Stimulated activated CD8-positive, alpha-beta memory T cell treated with anti-CD3 and anti-CD28 coated beads, Interleukin-12 subunit alpha, Interleukin-12 subunit beta, amount 100 ng/mL, for 24 hours (primary cell): ENCODE measurements around the gene SGMS2.

ENCODE experiments used
- DNase-seq: peaks from one replicate; pipeline ENCODE4 v3.0.0-alpha.2; 2020; ENCODE audit errors: extremely low read depth

Gene SGMS2

GRCh38 chr4:107828315-107829090 is 3.8 kb downstream of the SGMS2 start:
- no peak for DNase-seq

DNA sequence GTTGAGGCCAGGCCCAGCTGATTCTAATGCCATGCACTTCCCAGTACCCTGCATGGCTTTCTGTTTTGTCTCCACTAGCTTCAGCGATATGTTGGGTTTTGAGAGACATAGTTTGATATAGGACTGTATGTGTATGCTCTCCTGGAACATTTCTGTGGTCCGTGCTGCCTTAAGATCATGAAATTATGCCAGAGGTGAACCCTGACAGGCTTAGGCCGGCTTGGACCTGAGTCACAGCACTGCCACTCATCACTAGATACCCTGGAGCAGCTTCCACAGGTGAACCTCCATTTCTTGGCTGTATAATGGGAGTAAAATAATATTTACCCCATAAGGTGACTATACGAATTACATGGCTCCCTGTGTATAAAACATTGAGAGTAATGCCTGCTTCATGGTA is 6.4 kb downstream of the SGMS2 start:
- no peak for DNase-seq

DNA sequence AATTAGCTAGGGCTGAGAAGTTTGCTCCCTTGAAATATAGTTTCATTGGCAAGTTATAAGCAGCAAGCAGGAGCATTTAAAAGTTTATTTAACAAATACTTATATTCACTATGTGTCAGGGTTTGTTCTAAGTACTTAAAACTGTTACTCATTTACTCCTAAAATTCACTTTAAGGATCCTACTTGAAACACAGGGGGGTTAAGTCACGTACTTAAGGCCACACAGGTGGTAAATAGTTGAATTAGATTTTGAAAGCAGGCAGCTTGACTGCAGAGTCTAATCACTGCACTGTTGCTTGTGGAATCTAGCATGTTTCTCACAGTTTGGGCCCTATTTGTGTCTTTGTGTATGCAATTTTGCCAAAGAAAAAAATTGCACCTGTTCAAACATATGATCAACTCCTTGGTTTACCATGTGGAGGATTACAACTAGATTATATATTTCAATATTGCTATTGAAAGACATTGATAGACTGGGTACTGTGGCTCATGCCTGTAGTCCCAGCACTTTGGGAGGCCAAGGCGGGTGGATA is 7.6 kb downstream of the SGMS2 start:
- DNase-seq: no peak

- no peak for DNase-seq
These were observed 9.6 kb downstream of the SGMS2 start for GRCh38 chr4:107834241-107834794.

DNA sequence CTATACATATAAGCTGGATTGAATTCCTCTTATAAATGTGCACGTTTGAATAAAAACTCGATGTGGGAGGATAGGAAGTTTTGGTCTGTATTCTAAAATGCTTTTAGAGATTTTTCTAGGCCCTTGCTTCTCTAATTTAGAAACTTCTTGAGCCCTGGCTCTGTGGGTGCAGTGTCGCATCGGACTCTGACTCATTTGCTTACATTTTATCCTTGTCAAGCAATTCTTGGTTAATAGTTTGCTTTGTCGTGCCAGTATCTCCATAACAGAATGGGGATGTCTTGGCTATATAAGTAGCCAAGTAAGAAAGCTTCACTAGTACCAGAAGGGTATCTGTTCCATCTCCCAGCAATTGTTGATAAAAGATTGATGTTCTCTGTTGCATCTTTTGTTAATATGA is 10.7 kb downstream of the SGMS2 start:
- no peak for DNase-seq

- no peak for DNase-seq
These were observed 12.6 kb downstream of the SGMS2 start for GRCh38 chr4:107837317-107837716.

DNA sequence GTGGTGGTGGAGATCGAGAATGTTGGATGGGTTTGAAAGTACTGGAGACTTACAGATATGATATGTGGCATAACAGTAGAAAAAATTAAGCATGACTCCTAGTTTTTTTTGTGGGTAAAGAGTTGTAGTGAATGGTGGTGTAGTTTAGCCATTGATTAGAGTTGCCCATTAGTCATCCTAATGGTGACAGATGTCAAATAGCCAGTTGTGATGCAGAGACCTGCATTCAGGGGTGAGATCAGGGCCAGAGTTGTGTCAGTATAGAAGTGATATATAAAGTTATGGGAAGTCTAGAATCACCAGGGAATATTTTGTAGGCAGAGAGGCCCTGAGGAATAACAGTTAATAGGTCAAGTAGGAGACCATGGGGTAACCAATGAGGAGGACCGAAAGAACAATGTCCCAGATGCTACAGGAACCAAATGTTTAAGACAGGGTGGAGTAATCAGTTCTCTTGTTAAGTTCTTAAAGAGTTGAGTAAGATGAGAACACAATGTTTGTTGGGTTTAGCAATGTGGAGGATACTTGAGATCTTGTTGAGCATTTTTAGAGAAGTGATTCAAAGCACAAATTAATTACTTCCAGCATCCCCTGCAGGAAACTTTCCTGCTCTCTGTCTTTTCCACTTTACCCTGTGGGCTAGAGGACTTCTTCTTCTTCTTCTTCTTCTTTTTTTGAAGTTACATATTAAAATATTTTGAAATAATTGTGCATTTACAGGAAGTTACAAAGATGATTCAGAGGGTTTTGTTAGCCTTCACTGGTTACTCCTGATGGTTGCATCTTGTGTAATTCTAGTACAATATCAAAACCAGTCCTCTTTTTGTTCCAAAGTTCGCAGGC is 13.3 kb downstream of the SGMS2 start:
- DNase-seq: no peak

DNA sequence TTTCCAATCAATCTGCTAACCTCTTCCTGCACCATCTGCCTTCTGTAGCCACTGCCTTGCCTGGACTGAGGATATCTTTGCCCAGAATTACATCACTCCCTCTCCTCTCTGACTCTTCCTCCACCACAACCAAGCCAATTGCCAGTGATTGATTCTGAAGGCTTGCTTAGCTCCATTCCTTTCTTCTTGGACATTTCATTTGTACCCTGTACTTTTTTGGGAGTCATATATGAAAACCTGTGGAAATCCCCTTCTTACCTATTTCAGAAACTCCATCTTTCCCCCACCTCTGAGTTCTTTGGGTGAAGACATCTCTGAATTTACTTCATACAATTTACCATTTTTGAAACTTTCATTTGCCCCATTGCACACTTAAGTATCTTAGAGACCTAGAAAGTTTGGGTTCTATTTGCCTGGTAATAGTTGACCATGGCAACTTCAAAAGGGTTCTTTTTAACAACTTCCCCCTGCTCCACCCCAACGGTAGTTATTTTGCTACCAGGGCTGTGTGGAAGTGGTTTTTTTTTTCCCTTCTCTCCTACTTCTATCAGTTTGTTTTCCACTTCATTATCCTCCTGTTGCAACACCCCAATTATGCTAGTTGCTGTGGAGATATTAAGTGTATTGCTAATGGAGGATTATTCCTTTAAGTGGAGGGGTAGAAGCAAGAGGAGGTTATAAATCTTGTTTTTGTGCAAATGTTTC is 14.3 kb downstream of the SGMS2 start:
- DNase-seq: no peak

DNA sequence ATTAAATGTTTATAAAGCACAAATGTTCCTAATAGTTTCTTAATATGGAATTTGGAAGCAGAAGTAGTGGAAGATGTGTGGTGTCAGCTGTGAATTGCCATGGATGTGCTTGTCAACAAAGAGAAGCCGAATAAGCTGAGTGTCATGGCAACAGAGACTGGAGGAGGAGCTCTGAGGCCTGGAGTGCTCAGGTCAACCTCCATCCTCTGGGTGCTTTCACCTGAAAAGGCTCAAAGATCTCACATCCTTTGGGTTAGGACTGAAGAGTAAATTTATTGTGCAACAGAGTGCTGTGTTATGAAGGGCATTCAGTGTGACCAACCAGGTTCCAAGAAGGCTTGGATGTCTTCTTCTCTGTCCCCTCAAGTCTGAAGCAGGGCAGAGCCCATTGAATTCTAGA is 18.7 kb downstream of the SGMS2 start:
- no peak for DNase-seq

DNA sequence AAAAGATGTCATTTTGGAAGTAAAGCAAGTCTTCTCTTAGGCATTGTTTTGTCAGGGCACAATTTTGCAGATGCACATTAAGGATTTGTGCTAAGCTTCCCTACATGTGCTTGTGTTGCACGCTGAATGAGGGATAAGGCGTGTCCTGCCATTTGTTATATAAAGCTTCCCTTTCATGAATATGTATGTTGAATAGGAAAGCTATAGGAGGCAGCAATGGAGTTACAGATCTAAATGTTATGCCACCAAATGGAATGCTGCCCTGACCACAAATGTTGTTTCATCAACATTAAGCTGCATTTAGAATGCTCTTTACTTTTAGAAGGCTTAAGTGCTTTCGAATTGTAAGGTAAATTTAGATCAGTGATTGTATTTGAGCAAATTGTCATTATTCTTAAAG is 20.9 kb downstream of the SGMS2 start:
- no peak for DNase-seq

GRCh38 chr4:107850438-107850837 is 25.7 kb downstream of the SGMS2 start:
- DNase-seq: no peak

DNA sequence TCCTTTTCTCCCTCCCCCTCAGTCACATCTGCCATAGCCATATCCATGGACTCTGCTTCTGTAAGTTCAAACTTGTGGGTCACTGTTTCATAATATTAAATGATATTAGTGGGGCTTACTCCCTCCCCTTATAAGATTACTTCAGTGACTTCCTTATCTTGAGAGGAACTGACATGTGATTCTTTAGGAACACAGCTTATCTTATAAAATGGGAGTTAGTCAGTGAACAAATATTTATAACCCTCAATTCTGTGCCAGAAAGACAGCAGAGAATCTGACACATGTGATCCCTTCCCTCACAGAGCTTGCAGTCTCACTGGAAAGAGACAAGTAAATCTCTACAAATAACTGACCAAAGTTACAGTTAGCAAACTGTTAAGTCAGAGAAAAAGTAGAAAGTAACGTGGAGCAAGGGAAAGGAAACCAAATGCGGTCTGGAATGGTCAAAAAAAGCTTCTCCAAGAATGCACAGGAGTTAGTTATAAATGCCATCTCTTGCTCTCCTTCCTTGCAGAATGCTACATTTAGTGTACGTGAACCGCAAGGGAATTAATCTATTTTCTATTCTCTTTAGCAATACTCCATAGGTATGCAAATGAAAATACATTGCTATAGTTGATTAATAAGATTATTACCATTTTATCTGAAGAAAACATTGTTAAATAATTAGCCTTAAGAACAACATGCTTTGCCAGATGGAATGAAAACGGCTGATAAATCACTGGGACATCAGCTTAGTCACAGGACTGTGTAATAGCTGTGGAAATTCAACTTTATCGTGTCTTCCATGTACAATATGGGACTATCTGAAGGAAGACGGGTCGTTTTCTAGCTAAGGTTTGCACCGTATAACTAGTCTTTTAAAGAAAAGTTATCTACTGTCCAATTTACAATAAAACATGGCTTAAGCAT is 29.0 kb downstream of the SGMS2 start:
- no peak for DNase-seq

DNA sequence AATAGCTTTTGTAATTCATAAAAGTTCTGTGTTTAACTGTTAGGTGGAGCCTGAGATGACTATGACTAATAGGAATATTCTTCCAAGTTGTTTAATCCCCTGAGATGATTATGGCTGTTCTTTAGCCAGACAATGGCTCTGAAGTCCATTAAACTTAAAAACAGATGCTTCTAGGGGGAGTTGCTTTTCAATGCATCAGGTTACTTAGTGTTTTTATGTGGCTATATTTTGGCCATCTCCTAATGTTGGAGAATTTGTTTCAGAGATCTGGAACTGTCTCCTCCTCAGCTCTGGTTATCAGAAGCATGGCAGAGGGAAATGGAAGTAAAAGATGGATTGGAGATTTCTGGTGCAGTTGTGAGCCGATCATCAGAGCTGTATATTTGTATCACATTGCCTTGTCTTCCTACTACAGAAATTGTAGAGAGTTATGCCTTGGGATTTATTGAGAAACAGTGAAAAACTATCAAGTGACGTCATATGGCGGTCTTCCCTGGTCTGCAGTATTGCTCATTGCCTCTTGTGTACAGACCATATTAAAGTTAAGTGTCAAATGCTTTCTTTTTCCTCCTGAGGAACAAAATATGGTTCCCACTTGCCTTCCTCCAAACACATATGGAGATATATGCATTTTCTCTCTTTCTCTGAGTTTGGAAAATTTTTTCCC is 29.8 kb downstream of the SGMS2 start:
- no peak for DNase-seq

DNA sequence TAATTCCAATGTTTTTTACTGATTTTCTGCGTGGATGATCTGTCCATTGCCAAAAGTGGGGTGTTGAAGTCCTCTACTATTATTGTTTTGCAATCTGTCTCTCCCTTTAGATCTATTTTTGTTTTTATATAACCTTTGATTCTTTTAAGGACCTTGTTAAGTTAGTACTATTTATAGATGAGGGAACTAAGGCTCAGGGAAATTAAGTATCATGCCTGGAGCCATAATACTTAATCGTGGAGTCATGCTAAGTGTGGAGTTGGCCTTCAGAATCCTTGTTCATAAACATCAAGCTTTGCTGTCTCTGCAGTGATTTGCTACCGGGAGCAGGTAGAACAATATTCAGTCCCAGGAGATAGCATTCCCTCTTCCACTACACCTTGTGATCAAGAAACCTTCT is 31.0 kb downstream of the SGMS2 start:
- DNase-seq: no peak

GRCh38 chr4:107856901-107857300 is 32.2 kb downstream of the SGMS2 start:
- DNase-seq: no peak

GRCh38 chr4:107857741-107858140 is 33.0 kb downstream of the SGMS2 start:
- DNase-seq: no peak

DNA sequence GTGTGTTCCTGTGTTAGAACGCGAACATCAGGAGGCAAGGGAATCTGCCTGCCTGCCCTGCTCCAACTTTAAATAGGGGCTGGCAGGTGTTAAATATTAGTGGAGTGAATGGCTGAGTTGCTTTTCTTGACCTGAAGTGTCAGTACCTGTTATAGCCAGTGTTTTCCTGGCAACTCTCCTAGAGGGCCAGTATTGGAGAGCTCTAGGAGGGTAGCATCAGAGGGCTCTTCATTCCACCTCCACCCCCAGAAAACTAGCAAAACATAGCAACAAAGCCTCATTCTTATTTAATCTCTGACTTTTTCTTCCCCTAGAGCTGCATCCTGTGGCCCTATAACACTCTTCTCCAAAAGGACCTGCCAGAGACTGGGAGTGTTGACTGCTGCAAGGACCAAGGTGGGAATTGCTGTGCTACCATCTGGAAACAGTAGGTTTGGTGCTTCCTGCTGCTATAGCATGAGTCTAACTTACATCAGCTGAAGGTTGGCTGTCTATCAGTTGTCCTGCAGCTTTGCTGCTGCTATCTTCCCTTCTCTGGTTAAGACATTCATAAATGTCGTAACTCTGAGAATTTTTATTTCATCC is 33.5 kb downstream of the SGMS2 start:
- no peak for DNase-seq

DNA sequence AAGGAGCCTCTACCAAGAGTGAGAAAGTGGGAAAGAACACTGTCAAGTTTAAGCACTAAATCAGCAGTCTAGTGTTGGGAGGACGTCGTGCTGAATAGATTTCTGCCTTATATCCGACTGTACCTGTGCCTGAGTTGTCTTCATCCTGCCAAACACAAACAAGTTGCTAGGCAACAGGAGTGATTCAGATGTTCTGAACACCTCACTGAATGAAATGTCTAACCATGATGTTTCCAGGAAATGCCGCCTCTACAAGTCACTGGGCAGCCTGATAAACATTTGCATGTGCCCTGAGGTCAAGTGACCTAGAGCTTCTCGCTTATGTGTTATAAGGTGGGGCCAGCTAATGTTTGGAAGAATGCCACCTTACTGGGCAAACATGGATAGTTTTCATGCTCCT is 37.9 kb downstream of the SGMS2 start:
- DNase-seq: no peak

DNA sequence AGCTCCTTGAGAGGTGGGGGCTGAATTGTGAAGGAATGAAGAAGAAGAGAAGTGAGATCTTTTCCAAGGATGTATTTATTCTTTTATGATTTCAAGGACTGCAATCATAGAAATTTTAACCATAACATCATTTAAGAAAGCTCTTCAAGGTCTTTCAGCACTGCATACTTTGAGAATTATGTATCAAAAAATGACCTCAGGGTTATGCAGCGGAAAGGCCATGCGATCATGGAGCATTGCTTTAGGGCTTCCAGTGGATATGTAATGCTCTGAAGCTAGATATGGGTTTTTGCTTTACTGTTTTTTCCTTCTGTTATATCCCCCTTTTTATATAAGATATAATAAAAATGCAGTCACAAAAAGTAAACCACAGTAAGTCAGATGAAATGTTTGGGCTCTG is 38.7 kb downstream of the SGMS2 start:
- no peak for DNase-seq

- DNase-seq: no peak
These were observed 39.2 kb downstream of the SGMS2 start for GRCh38 chr4:107863850-107864371.
